Spinal cord (tissue), 10 donors: Measurements from ENCODE around the gene TMEM14A. TPM values are rescaled to one million over a fixed set of nuclear protein-coding genes. Genes with fewer than 3 reads are reported as not detected.

ENCODE experiments used
- DNase-seq, 6 donors: peaks; one replicate each; pipeline versions ENCODE4 v3.0.0 to v3.0.0-alpha.2; 2013 to 2015; ENCODE audit warnings: low spot score in 6 of 6, low read depth in 4 of 6
- H3K27ac ChIP-seq: one replicate; pipeline ENCODE4 v1.5.1; 2013; ENCODE audit warnings: low read depth, low read length, control low read depth
- H3K27me3 ChIP-seq: one replicate; pipeline ENCODE4 v1.6.1; 2013; ENCODE audit warnings: low read length; ENCODE audit not compliant: control insufficient read depth, insufficient read depth
- H3K36me3 ChIP-seq: one replicate; pipeline ENCODE4 v1.6.1; 2013; ENCODE audit warnings: low read length; ENCODE audit not compliant: control insufficient read depth, insufficient read depth
- H3K4me1 ChIP-seq: one replicate; pipeline ENCODE4 v1.6.1; 2013; ENCODE audit warnings: low read length; ENCODE audit not compliant: control insufficient read depth, insufficient read depth
- H3K4me3 ChIP-seq: one replicate; pipeline ENCODE4 v1.5.1; 2013; ENCODE audit warnings: low read depth, low read length, control low read depth
- H3K9me3 ChIP-seq: one replicate; pipeline ENCODE4 v1.6.1; 2013; ENCODE audit warnings: low read length; ENCODE audit not compliant: control insufficient read depth, insufficient read depth
- WGBS: methylation state at CpG from one replicate; pipeline ENCODE4 v1.1.5; 2013; ENCODE audit warnings: missing lambda C conversion rate; ENCODE audit not compliant: insufficient coverage; 5-methylcytosine and 5-hydroxymethylcytosine counted together
- long read RNA-seq, 4 donors: transcript quantifications; one replicate each; lab custom pipeline, GENCODE V29; 2026
- polyA plus RNA-seq, 2 donors: library from polyadenylated mRNA; unstranded; fragments of 120-200 nt; gene quantifications; one replicate each; pipeline ENCODE4 v1.2.1, GENCODE V29; 2013; ENCODE audit not compliant: insufficient read length in 2 of 2
- total RNA-seq, 2 donors: library from RNA; depleted of rRNA in 1 of 2; stranded (reverse); fragments of 120-200 nt in 1 of 2; fragments of >200 nt in 1 of 2; gene quantifications; one replicate each; pipeline versions ENCODE4 v1.2.3 to v1.2.4, GENCODE V29; 2013 to 2014
- donor health status: healthy.

TMEM14A gene, protein sequence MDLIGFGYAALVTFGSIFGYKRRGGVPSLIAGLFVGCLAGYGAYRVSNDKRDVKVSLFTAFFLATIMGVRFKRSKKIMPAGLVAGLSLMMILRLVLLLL
- total RNA-seq (10 to 100 TPM; 46.1 to 97.9 TPM), polyA plus RNA-seq (100 to 1,000 TPM; 129 to 152 TPM)
- long read RNA-seq, donor 1, transcript TMEM14A-201 (5 exons, 992 nt): major isoform, 140 of 148 reads
- long read RNA-seq, donor 1, partial matches to known transcripts: 8 of 148 reads
- long read RNA-seq, donor 1, other reads (novel, unspliced or antisense): 0 of 148 reads
- long read RNA-seq, donor 2, transcript TMEM14A-201 (5 exons, 992 nt): major isoform, 28 of 28 reads
- long read RNA-seq, donor 2, partial matches to known transcripts: 0 of 28 reads
- long read RNA-seq, donor 2, other reads (novel, unspliced or antisense): 0 of 28 reads
- long read RNA-seq, donor 3, transcript TMEM14A-201 (5 exons, 992 nt): major isoform, 65 of 65 reads
- long read RNA-seq, donor 3, partial matches to known transcripts: 0 of 65 reads
- long read RNA-seq, donor 3, other reads (novel, unspliced or antisense): 0 of 65 reads
- long read RNA-seq, donor 4, transcript TMEM14A-201 (5 exons, 992 nt): major isoform, 46 of 51 reads
- long read RNA-seq, donor 4, partial matches to known transcripts: 0 of 51 reads
- long read RNA-seq, donor 4, other reads (novel, unspliced or antisense): 5 of 51 reads

DNA sequence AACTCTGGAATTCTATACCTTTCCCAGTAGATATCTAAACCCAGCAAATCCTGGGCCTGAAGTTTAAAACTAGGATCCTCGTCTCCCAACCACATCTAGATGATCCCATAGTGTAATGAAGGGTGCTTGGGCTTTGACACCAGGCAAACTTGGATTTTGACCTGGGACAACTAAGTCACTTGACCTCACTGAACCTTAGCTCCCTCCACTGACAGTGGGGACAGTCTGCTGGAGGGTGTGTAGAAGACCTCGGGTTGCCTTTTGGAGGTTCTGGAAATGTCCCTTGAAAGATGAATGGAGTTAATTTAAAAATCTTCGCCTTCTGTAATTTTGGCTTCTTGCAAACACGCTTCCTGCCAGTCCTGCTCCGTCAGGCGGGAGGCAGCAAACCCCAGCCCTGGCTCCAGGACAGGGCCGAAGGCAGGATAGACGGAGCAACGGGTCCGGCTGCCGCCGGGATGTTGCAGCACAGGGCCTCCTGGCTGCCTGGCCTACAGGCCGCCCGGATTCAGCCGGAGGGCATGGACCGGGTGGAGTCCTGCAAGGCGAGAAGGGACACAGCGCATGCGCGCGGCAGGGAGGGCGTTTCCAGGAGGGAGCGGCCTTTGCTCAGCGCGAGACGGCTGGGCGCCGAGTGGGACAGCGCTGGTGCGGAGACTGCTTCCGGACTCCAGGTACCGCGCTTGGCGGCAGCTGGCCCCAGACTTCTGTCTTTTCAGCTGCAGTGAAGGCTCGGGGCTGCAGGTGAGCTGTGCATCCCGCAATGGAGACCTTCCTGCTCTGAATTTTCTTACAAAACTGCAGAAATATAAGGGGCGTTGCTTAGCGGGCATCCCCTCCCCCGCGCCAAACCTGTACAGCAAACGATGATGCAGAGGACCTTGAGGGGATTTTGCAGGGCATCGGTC lies at the start of gene TMEM14A:
Gene TMEM14A (plus strand): TSS at position 612 of the 908 bp plus-strand sequence. CDS start 5,990 bp downstream, outside the sequence.
- WGBS: 1% methylated on average over 39 of the region's 42 CpGs
- H3K27me3 ChIP-seq: no peaks in the 10 kb centered on the region

DNA sequence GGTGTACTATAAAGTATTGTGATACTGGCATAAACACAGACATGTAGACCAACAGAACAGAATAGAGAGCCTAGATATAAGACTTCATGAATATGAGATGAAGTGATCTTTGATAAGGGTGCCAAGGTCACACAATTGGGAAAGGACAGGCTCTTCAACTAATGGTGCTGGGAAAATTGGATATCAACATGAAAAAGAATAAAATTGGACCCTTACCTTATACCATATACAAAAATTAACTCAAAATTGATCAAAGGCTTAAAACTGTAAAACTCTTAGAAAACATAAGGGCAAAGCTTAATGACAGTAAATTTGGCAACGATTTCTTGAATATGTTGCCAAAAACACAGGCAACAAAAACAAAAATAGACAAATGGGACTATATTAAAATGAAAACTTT lies 49.3 kb upstream of the TMEM14A start:
- no CpG with 5 or more reads among the region's 1 CpG for WGBS
- Histone ChIP-seq H3K9me3 (no peaks in the 10 kb centered on the region), H3K27ac (no peak overlapping the region), H3K4me3 (no peak overlapping the region), H3K4me1 (no peaks in the 10 kb centered on the region), H3K36me3 (no peaks in the 10 kb centered on the region), H3K27me3 (no peaks in the 10 kb centered on the region)
- no peak for DNase-seq

More for the DNA sequence above, at the start of gene TMEM14A:
- H3K36me3 ChIP-seq: peaks cover 3% of the 10 kb centered on the region
- peaks cover 15% of the 10 kb centered on the region for H3K4me1 ChIP-seq
- peak; percentile 74 to 98 (median 84) for DNase-seq
- H3K9me3 ChIP-seq: no peaks in the 10 kb centered on the region
- peak within 1 kb of the TSS; percentile 87 for H3K4me3 ChIP-seq
- H3K27ac ChIP-seq: peak within 1 kb of the TSS; percentile 54

DNA sequence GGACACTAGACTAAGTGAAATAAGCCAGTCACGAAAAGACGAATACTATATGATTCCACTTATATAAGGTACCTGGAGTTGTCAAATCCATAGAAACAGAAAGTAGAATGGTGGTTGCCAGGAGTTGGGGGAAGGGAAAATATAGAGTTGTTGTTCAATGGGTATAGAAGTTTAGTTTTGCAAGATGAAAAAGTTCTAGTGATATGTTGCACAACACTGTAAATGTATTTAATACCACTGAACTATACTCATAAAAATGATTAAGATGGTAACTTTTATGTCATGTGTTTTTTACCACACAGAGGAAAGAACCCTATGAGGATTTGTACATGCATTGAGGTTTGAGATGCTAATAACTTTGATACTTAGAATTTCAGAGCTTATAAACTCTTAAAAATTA lies 48.1 kb upstream of the TMEM14A start:
- H3K36me3 ChIP-seq: no peaks in the 10 kb centered on the region
- H3K9me3 ChIP-seq: no peaks in the 10 kb centered on the region
- H3K27ac ChIP-seq: no peak overlapping the region
- DNase-seq: no peak
- no peak overlapping the region for H3K4me3 ChIP-seq
- H3K4me1 ChIP-seq: no peaks in the 10 kb centered on the region
- no CpG with 5 or more reads among the region's 2 CpGs for WGBS
- no peaks in the 10 kb centered on the region for H3K27me3 ChIP-seq

DNA sequence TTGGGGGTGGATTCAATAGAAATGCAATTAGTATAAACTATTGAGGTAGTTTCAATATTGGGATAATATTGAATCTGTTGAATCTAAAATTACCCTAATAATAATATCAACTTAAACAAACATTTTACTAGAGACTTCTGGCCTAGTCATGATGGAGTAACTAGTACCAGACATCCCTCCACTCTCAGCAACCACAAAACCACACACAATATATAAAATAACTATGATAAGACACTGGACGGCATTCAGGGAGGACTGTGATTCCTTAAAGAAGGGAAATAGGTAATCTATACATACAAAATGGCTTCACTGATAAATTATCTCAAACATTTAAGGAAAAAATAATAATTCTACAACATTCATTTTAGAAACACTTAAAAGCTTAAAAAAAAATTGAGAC lies 38.9 kb upstream of the TMEM14A start:
- H3K4me3 ChIP-seq: no peak overlapping the region
- no peaks in the 10 kb centered on the region for H3K9me3 ChIP-seq
- WGBS: no CpG with 5 or more reads among the region's 1 CpG
- no peaks in the 10 kb centered on the region for H3K36me3 ChIP-seq
- no peaks in the 10 kb centered on the region for H3K4me1 ChIP-seq
- H3K27ac ChIP-seq: no peak overlapping the region
- H3K27me3 ChIP-seq: peaks cover 3% of the 10 kb centered on the region
- no peak for DNase-seq

DNA sequence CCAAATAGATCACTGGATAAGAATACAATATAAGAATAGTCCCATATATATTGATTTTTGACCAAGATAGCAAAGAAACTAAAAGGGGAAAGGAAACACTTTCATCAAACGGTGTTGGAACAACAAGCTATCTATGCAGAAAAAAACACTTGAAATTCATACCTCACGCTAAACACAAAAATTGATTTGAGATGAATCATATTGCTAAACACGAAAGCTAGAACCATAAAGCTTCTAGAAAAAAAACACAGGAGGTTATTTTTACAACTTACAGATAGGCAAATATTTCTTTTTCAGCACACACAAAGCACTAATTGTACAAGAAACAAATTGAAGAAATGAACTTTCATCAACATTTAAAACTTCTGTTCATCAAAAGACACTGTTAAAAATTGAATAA lies 36.7 kb upstream of the TMEM14A start:
- no CpG with 5 or more reads among the region's 3 CpGs for WGBS
- H3K4me3 ChIP-seq: no peak overlapping the region
- H3K27ac ChIP-seq: no peak overlapping the region
- no peaks in the 10 kb centered on the region for H3K4me1 ChIP-seq
- H3K9me3 ChIP-seq: no peaks in the 10 kb centered on the region
- no peak for DNase-seq
- H3K36me3 ChIP-seq: no peaks in the 10 kb centered on the region
- peaks cover 3% of the 10 kb centered on the region for H3K27me3 ChIP-seq

DNA sequence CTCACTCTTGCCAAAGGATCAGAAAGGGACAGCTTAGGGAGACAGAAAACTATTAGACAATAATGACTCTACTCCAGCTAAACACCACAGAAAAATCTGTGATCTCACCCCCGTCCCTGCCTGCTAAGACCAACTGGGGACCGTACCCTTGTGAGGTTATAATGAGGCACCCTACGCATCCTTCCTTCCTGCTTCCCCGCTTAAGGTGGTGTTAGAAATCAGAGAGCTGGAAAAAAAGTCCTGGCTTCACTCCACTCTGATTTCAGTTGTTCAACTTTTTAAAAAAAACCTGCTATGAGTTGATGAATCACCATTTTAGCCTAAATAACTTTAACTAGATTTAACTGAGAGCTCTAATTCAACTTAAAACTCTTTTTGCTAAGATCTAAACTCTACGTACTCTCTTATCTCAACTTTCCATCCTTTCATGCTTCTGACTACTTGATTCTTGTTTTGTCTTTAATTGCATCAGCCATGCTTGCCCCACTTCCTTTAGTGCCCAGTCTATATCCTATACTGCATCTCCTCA lies 35.8 kb upstream of the TMEM14A start:
- Histone ChIP-seq H3K4me1 (peaks cover 2% of the 10 kb centered on the region), H3K27ac (no peak overlapping the region), H3K27me3 (peaks cover 3% of the 10 kb centered on the region), H3K36me3 (no peaks in the 10 kb centered on the region), H3K9me3 (no peaks in the 10 kb centered on the region), H3K4me3 (no peak overlapping the region)
- 100% methylated on average over 1 of the region's 5 CpGs for WGBS
- no peak for DNase-seq

DNA sequence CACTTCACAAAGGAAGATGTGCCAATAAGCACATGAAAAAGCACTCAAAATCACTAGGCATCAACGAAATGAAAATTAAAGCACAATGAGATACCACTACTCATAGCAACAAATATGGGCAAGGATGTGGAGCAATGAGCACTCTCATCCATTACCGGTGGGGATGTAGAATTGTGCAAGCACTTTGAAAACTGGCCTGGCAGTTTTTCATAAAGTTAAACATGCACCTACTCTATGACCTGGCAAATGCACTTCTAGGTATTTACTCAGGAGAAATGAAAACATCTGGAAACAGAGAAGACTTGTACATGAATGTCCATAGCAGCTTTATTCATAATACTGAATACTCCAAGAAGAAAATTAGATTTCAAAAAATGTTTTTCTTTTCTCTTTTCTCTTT lies 34.1 kb upstream of the TMEM14A start:
- H3K4me1 ChIP-seq: peaks cover 4% of the 10 kb centered on the region
- no peak for DNase-seq
- H3K27me3 ChIP-seq: peaks cover 3% of the 10 kb centered on the region
- no peak overlapping the region for H3K27ac ChIP-seq
- no peaks in the 10 kb centered on the region for H3K9me3 ChIP-seq
- no CpG with 5 or more reads among the region's 2 CpGs for WGBS
- H3K4me3 ChIP-seq: no peak overlapping the region
- no peaks in the 10 kb centered on the region for H3K36me3 ChIP-seq

DNA sequence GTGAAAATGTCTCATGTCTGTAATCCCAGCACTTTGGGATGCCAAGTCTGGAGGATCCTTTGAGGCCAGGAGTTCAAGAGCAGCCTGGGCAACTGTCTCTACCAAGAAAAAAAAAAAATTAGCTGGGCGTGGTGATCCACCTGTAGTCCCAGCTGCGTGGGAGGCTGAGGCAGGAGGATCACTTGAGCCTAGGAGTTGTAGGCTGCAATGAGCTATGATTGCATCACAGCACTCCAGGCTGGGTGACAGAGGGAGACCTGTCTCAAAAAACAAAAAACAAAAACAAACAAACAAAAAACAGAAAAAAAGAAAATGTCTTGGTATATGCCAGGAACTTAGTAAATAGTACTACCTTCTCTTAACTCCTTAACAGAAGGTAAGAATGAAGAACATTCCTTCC lies 31.4 kb upstream of the TMEM14A start:
- Histone ChIP-seq H3K4me1 (peaks cover 4% of the 10 kb centered on the region), H3K27ac (peak overlapping the region; percentile 12), H3K9me3 (no peaks in the 10 kb centered on the region), H3K36me3 (no peaks in the 10 kb centered on the region), H3K4me3 (no peak overlapping the region), H3K27me3 (peaks cover 3% of the 10 kb centered on the region)
- WGBS: 90% methylated on average over 2 of the region's 2 CpGs
- no peak for DNase-seq

DNA sequence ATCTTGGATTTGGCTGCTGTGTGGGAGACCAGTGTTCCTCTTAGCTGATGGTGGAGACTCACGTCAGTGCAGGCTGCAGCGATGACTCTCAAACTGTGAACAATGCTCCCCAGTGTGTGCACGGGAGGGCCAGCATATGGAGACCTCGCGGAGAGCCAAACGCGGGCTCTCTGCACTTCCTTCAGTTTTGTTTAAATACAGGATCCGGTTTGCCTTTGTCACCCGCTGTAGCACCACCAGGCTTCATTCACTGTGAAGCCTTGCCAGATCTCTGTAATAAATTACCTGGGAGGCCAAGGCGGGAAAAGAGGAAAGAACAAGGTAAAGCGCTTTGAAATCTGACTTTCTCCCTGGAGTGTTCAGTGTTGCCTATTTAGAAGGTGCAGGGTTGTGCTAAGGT lies 30.7 kb upstream of the TMEM14A start:
- WGBS: 6% methylated on average over 9 of the region's 11 CpGs
- Histone ChIP-seq H3K36me3 (no peaks in the 10 kb centered on the region), H3K4me3 (no peak overlapping the region), H3K9me3 (no peaks in the 10 kb centered on the region), H3K4me1 (peaks cover 4% of the 10 kb centered on the region), H3K27ac (peak overlapping the region; percentile 12), H3K27me3 (no peaks in the 10 kb centered on the region)
- peak in 4 of 6 donors; percentile 21 to 79 (median 56) for DNase-seq
